ENCODE data around the gene ROPN1. TPM values are rescaled to one million over a fixed set of nuclear protein-coding genes. Genes with fewer than 3 reads are reported as not detected.
"Not testable (repeated sequence)": the region's sequence is repeated elsewhere in the genome, so short reads cannot be mapped to it uniquely, and the experiment has no call there.

The ROPN1 gene
- total RNA-seq, 1 donor from 2014 or later = not detected

- DNase-seq (ENCODE audit: low spot score, unreplicated experiment) = no peak
- H3K36me3 Mint-ChIP-seq (ENCODE audit: insufficient read depth) = no peaks in the 10 kb centered on the region
- H3K9me3 Mint-ChIP-seq (ENCODE audit: low read depth) = peaks cover 7% of the 10 kb centered on the region
- TF ChIP-seq CTCF (IDR thresholded peaks at IDR 0.05; ENCODE audit: unreplicated experiment) = no peak
- H3K27me3 Mint-ChIP-seq = peaks cover 31% of the 10 kb centered on the region
- H3K27ac Mint-ChIP-seq = no peak overlapping the region
- H3K4me1 Mint-ChIP-seq (ENCODE audit: low read depth) = peaks cover 7% of the 10 kb centered on the region
- no peak overlapping the region for H3K4me3 Mint-ChIP-seq (ENCODE audit: low read depth)
Measured at GRCh38 chr3:124019291-124019690, 27.4 kb upstream of the ROPN1 start.

GRCh38 chr3:124017502-124017901 lies 25.6 kb upstream of the ROPN1 start:
- not testable (repeated sequence) for H3K27ac Mint-ChIP-seq; H3K36me3 Mint-ChIP-seq (ENCODE audit: insufficient read depth); H3K4me1 Mint-ChIP-seq (ENCODE audit: low read depth); DNase-seq (ENCODE audit: low spot score, unreplicated experiment); H3K4me3 Mint-ChIP-seq (ENCODE audit: low read depth); H3K9me3 Mint-ChIP-seq (ENCODE audit: low read depth)
- H3K27me3 Mint-ChIP-seq = peaks cover 28% of the 10 kb centered on the region

- not testable (repeated sequence) for H3K36me3 Mint-ChIP-seq (ENCODE audit: insufficient read depth); H3K4me3 Mint-ChIP-seq (ENCODE audit: low read depth); H3K9me3 Mint-ChIP-seq (ENCODE audit: low read depth); H3K27ac Mint-ChIP-seq; H3K4me1 Mint-ChIP-seq (ENCODE audit: low read depth)
- peak; percentile 42 for DNase-seq (ENCODE audit: low spot score, unreplicated experiment)
- peak; percentile 70 for TF ChIP-seq CTCF (IDR thresholded peaks at IDR 0.05; ENCODE audit: unreplicated experiment)
- peaks cover 36% of the 10 kb centered on the region for H3K27me3 Mint-ChIP-seq
Measured at GRCh38 chr3:124016483-124016882, 24.6 kb upstream of the ROPN1 start.

- H3K27me3 Mint-ChIP-seq = peaks cover 34% of the 10 kb centered on the region
- TF ChIP-seq CTCF (IDR thresholded peaks at IDR 0.05; ENCODE audit: unreplicated experiment) = no peak
- H3K27ac Mint-ChIP-seq = no peak overlapping the region
- H3K9me3 Mint-ChIP-seq (ENCODE audit: low read depth) = no peaks in the 10 kb centered on the region
- H3K36me3 Mint-ChIP-seq (ENCODE audit: insufficient read depth) = no peaks in the 10 kb centered on the region
- DNase-seq (ENCODE audit: low spot score, unreplicated experiment) = no peak
- H3K4me1 Mint-ChIP-seq (ENCODE audit: low read depth) = peaks cover 7% of the 10 kb centered on the region
- H3K4me3 Mint-ChIP-seq (ENCODE audit: low read depth) = no peak overlapping the region
Measured at GRCh38 chr3:124014366-124014942, 22.5 kb upstream of the ROPN1 start.

- peaks cover 40% of the 10 kb centered on the region for H3K27me3 Mint-ChIP-seq
- not testable (repeated sequence) for H3K27ac Mint-ChIP-seq
Measured at GRCh38 chr3:124008321-124008720, 16.4 kb upstream of the ROPN1 start.

GRCh38 chr3:124007186-124007585 lies 15.3 kb upstream of the ROPN1 start:
- no peak overlapping the region for H3K4me3 Mint-ChIP-seq (ENCODE audit: low read depth)
- H3K4me1 Mint-ChIP-seq (ENCODE audit: low read depth) = no peaks in the 10 kb centered on the region
- H3K27ac Mint-ChIP-seq = no peak overlapping the region
- no peak for TF ChIP-seq CTCF (IDR thresholded peaks at IDR 0.05; ENCODE audit: unreplicated experiment)
- no peaks in the 10 kb centered on the region for H3K9me3 Mint-ChIP-seq (ENCODE audit: low read depth)
- no peak for DNase-seq (ENCODE audit: low spot score, unreplicated experiment)
- peaks cover 34% of the 10 kb centered on the region for H3K27me3 Mint-ChIP-seq
- no peaks in the 10 kb centered on the region for H3K36me3 Mint-ChIP-seq (ENCODE audit: insufficient read depth)

More at GRCh38 chr3:124008321-124008720, 16.4 kb upstream of the ROPN1 start:
- DNase-seq (ENCODE audit: low spot score, unreplicated experiment); H3K36me3 Mint-ChIP-seq (ENCODE audit: insufficient read depth); H3K9me3 Mint-ChIP-seq (ENCODE audit: low read depth); H3K4me3 Mint-ChIP-seq (ENCODE audit: low read depth); H3K4me1 Mint-ChIP-seq (ENCODE audit: low read depth): not testable (repeated sequence)

GRCh38 chr3:124002405-124003079 lies 10.6 kb upstream of the ROPN1 start:
- DNase-seq (ENCODE audit: low spot score, unreplicated experiment); H3K9me3 Mint-ChIP-seq (ENCODE audit: low read depth); H3K27ac Mint-ChIP-seq; H3K36me3 Mint-ChIP-seq (ENCODE audit: insufficient read depth); H3K4me3 Mint-ChIP-seq (ENCODE audit: low read depth); H3K4me1 Mint-ChIP-seq (ENCODE audit: low read depth): not testable (repeated sequence)
- H3K27me3 Mint-ChIP-seq = peaks cover 48% of the 10 kb centered on the region

GRCh38 chr3:124001366-124001765 lies 9.4 kb upstream of the ROPN1 start:
- not testable (repeated sequence) for H3K36me3 Mint-ChIP-seq (ENCODE audit: insufficient read depth); H3K4me1 Mint-ChIP-seq (ENCODE audit: low read depth); H3K27ac Mint-ChIP-seq; H3K9me3 Mint-ChIP-seq (ENCODE audit: low read depth); DNase-seq (ENCODE audit: low spot score, unreplicated experiment); H3K4me3 Mint-ChIP-seq (ENCODE audit: low read depth)
- H3K27me3 Mint-ChIP-seq = peaks cover 38% of the 10 kb centered on the region
